Endothelial cell of umbilical vein (primary cell): Measurements from ENCODE around the gene ADH1C. TPM values are rescaled to one million over a fixed set of nuclear protein-coding genes. Genes with fewer than 3 reads are reported as not detected.
"Not testable (repeated sequence)": the region's sequence is repeated elsewhere in the genome, so short reads cannot be mapped to it uniquely, and the experiment has no call there.

Experiments used
- BruUV-seq: library from RNA; stranded (reverse); fragments of 400-500 nt; replicated peaks from 2 replicates; lab custom pipeline; 2021; lab: Mats Ljungman, UMichigan
- CTCF ChIA-PET: fragments of 300-600, 350-600 bp; sonication (Branson Sonifier 250); formaldehyde crosslinking; loops from one replicate; lab custom pipeline; 2021; ENCODE audit warnings: antibody characterized with exemption, inconsistent platforms; lab: Charles Lee
- POLR2A ChIA-PET: fragments of 300-600, 350-600 bp; sonication (Branson Sonifier 250); formaldehyde crosslinking; loops from one replicate; lab custom pipeline; 2021; ENCODE audit warnings: antibody characterized with exemption, inconsistent platforms; lab: Charles Lee
- DNase-seq: peaks from one replicate; pipeline ENCODE4 v3.0.0-alpha.2; 2011; ENCODE audit warnings: low read depth, low spot score
- FAIRE-seq: peaks from 2 replicates; lab custom pipeline; 2011; peaks lifted over from hg19 to GRCh38; lab: Jason Lieb, UNC
- H2AFZ ChIP-seq: 2 replicates; pipeline ENCODE4 v1.6.0; 2012; ENCODE audit warnings: low read depth, low read length, control low read depth, inconsistent platforms
- H3K27ac ChIP-seq: 2 replicates; pipeline ENCODE4 v1.5.1; 2011; ENCODE audit warnings: low read depth, mild to moderate bottlenecking, control low read depth, low read length, moderate library complexity; ENCODE audit not compliant: insufficient read depth
- H3K27me3 ChIP-seq, 2 experiments: 2 replicates each; pipeline versions ENCODE4 v1.6.0 to v1.6.1; 2011; ENCODE audit warnings: low read length in 2 of 2, mixed read lengths in 1 of 2; ENCODE audit not compliant: control insufficient read depth in 2 of 2, insufficient read depth in 2 of 2
- H3K36me3 ChIP-seq, 2 experiments: 2 replicates in 1 of 2; 3 replicates in 1 of 2; pipeline ENCODE4 v1.5.1; 2011; ENCODE audit warnings: low read length in 2 of 2, mild to moderate bottlenecking in 1 of 2, moderate library complexity in 1 of 2; ENCODE audit not compliant: control insufficient read depth in 2 of 2, insufficient read depth in 2 of 2; ENCODE audit errors: extremely low read depth in 1 of 2
- H3K4me1 ChIP-seq: 3 replicates; pipeline ENCODE4 v1.5.1; 2011; ENCODE audit warnings: mild to moderate bottlenecking, low read length; ENCODE audit not compliant: control insufficient read depth, insufficient read depth; ENCODE audit errors: extremely low read depth
- H3K4me2 ChIP-seq: 2 replicates; pipeline ENCODE4 v1.6.1; 2011; ENCODE audit warnings: low read length, control low read depth, mixed read lengths; ENCODE audit not compliant: insufficient read depth
- H3K4me3 ChIP-seq, 3 experiments: fragments of 200-600 bp in 1 of 3; sonication (generic), shearing (Covaris generic) in 1 of 3; replicated peaks in 1 of 3; 2 replicates each; pipeline ENCODE4 v1.5.1; 2011 to 2016; ENCODE audit warnings: control low read depth in 3 of 3, low read length in 3 of 3, mild to moderate bottlenecking in 2 of 3, inconsistent platforms in 1 of 3, low read depth in 1 of 3, moderate library complexity in 1 of 3; ENCODE audit not compliant: insufficient read depth in 1 of 3
- H3K79me2 ChIP-seq: 2 replicates; pipeline ENCODE4 v1.6.0; 2012; ENCODE audit warnings: low read length, inconsistent platforms; ENCODE audit not compliant: control insufficient read depth, insufficient read depth
- H3K9ac ChIP-seq: replicated peaks from 2 replicates; pipeline ENCODE3; 2011; ENCODE audit warnings: low read length, control low read depth; ENCODE audit not compliant: insufficient read depth; ENCODE audit errors: extremely low read depth
- H3K9me1 ChIP-seq: replicated peaks from 3 replicates; pipeline ENCODE4 v1.6.0; 2011; ENCODE audit warnings: mild to moderate bottlenecking, low read length; ENCODE audit not compliant: control insufficient read depth, insufficient read depth; ENCODE audit errors: extremely low read depth
- H3K9me3 ChIP-seq: replicated peaks from 2 replicates; pipeline ENCODE4 v1.5.1; 2012; ENCODE audit warnings: low read length, inconsistent platforms; ENCODE audit not compliant: control insufficient read depth, insufficient read depth
- H4K20me1 ChIP-seq: replicated peaks from 2 replicates; pipeline ENCODE3; 2011; ENCODE audit warnings: mild to moderate bottlenecking, low read length; ENCODE audit not compliant: control insufficient read depth, insufficient read depth; ENCODE audit errors: extremely low read depth
- CTCF ChIP-seq, 2 donors: IDR thresholded peaks; 1 replicate in 1 of 2; 2 replicates in 1 of 2; pipeline ENCODE4 v1.5.1; 2011; ENCODE audit warnings: low read length in 2 of 2, mild to moderate bottlenecking in 2 of 2, moderate library complexity in 2 of 2, control low read depth in 1 of 2, inconsistent platforms in 1 of 2, low read depth in 1 of 2; ENCODE audit not compliant: insufficient read depth in 1 of 2; ENCODE audit errors: extremely low read depth in 1 of 2
- EZH2 ChIP-seq: IDR thresholded peaks from 2 replicates; pipeline ENCODE4 v1.6.1; 2012; ENCODE audit warnings: borderline replicate concordance, low read depth, mild to moderate bottlenecking, moderate library complexity, low read length, inconsistent platforms; ENCODE audit not compliant: severe bottlenecking
- FOS ChIP-seq: IDR thresholded peaks from 2 replicates; pipeline ENCODE4 v1.6.1; 2011; ENCODE audit warnings: mild to moderate bottlenecking, low read length, moderate library complexity, borderline replicate concordance; ENCODE audit not compliant: insufficient read depth
- GATA2 ChIP-seq: IDR thresholded peaks from 2 replicates; pipeline ENCODE4 v1.7.0; 2011; ENCODE audit warnings: low read depth, mild to moderate bottlenecking, moderate library complexity, mixed read lengths, low read length; ENCODE audit not compliant: insufficient read length, insufficient read depth
- MAX ChIP-seq: IDR thresholded peaks from 2 replicates; pipeline ENCODE4 v1.6.1; 2011; ENCODE audit not compliant: insufficient read depth, insufficient read length
- MYC ChIP-seq: IDR thresholded peaks from one replicate; pipeline ENCODE4 v1.6.1; 2011; ENCODE audit warnings: mild to moderate bottlenecking, low read depth, low read length
- POLR2AphosphoS5 ChIP-seq: IDR thresholded peaks from 2 replicates; pipeline ENCODE4 v1.6.1; 2012; ENCODE audit warnings: low read depth, mild to moderate bottlenecking, control low read depth, low read length, moderate library complexity; ENCODE audit not compliant: insufficient read depth
- dilution Hi-C: fragments of 300-500 bp; cut with MboI; formaldehyde crosslinking; loops from one replicate; pipeline ENCODE4 v1.15.0; 2019; ENCODE audit warnings: low sequenced_read_pairs; ENCODE audit not compliant: extremely low pct_ligation_motif_present
- intact Hi-C: fragments of 100-400 bp; cut with micrococcal nuclease; formaldehyde crosslinking; loops from one replicate; pipeline ENCODE4 v1.10.0; 2022
- polyA plus RNA-seq, 4 experiments: library from polyadenylated mRNA; depleted of rRNA in 3 of 4; stranded (reverse) in 3 of 4; unstranded in 1 of 4; fragments of >200 nt; gene quantifications; 2 replicates each; pipeline versions ENCODE4 v1.2.1 to v1.2.3, GENCODE V29; 2011 to 2012; ENCODE audit warnings: missing spikeins in 1 of 4
- total RNA-seq: library from RNA; stranded (reverse); gene quantifications from 2 replicates; pipeline ENCODE4 v1.2.3, GENCODE V29; 2021

ADH1C gene
- total and polyA plus RNA-seq, 2 donors (not counting 3 experiments of a cell fraction or from before 2014, with no cell fraction given), result not detected

DNA sequence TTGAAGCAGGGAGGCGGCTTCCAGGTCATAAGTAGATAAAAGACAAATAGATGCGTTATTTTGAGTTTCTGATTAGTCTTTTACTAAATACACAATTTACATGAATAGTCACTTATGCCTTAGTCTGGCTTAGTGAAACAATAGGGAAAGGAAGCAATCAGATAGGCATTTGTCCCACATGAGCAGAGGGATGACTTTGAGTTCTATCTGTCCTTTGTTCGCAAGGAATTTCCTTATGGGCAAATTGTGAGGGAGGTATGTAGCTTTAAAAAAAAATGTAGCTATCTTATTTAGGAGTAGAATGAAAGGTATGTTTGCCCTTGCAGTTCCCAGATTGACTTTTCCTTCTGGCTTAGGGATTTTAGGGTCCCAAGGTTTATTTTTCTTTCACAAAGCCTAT is 26.3 kb upstream of the ADH1C start:
- Histone ChIP-seq H3K4me1 (no peaks in the 10 kb centered on the region), H3K27ac (no peak overlapping the region), H3K9me3 (no peaks in the 10 kb centered on the region), H3K9me1 (no peaks in the 10 kb centered on the region), H3K4me2 (no peak overlapping the region), H3K4me3 (no peak overlapping the region), H4K20me1 (no peaks in the 10 kb centered on the region), H3K79me2 (no peaks in the 10 kb centered on the region), H3K27me3 (no peaks in the 10 kb centered on the region), H2AFZ (no peak overlapping the region), H3K9ac (no peak overlapping the region), H3K36me3 (no peaks in the 10 kb centered on the region)
- dilution Hi-C loops, result no loop called here
- TF ChIP-seq EZH2, result no peak
- no peak for TF ChIP-seq MAX
- TF ChIP-seq CTCF (IDR thresholded peaks at IDR 0.05; ENCODE audit: extremely low read depth in 1 of 2, insufficient read depth in 1 of 2, low read depth in 1 of 2, low read length in 2 of 2), result no peak
- no peak for TF ChIP-seq GATA2
- no peak for TF ChIP-seq POLR2AphosphoS5
- TF ChIP-seq MYC, result no peak
- TF ChIP-seq FOS, result no peak
- CTCF ChIA-PET, result no interaction called here
- no TSS peak for BruUV-seq
- POLR2A ChIA-PET, result no interaction called here
- FAIRE-seq (no peak), DNase-seq (no peak)
- intact Hi-C loops, result no loop called here

GRCh38 chr4:99377341-99377740 is 24.8 kb upstream of the ADH1C start:
- H2AFZ ChIP-seq, H3K27ac ChIP-seq, H3K4me1 ChIP-seq, H3K79me2 ChIP-seq, H3K27me3 ChIP-seq, intact Hi-C loops, H3K4me3 ChIP-seq, H3K9ac ChIP-seq, H3K36me3 ChIP-seq, H3K9me1 ChIP-seq, BruUV-seq, CTCF ChIA-PET, dilution Hi-C loops, DNase-seq, POLR2A ChIA-PET, FAIRE-seq, H3K4me2 ChIP-seq, H3K9me3 ChIP-seq, H4K20me1 ChIP-seq: not testable (repeated sequence)

GRCh38 chr4:99372464-99372863 is 19.9 kb upstream of the ADH1C start:
- H3K9ac ChIP-seq, H3K27ac ChIP-seq, BruUV-seq, POLR2A ChIA-PET, H4K20me1 ChIP-seq, H3K9me1 ChIP-seq, dilution Hi-C loops, H3K27me3 ChIP-seq, intact Hi-C loops, H3K9me3 ChIP-seq, H3K4me1 ChIP-seq, H3K36me3 ChIP-seq, FAIRE-seq, H3K4me2 ChIP-seq, H3K79me2 ChIP-seq, H2AFZ ChIP-seq, DNase-seq, H3K4me3 ChIP-seq: not testable (repeated sequence)
- CTCF ChIA-PET, result interaction anchor here (1.1 kb wide), 1 partner anchor 9 kb away, joined by 3 read pairs; no protein-coding TSS in a partner anchor
